ENCODE results near the gene SLC38A9.

DNA sequence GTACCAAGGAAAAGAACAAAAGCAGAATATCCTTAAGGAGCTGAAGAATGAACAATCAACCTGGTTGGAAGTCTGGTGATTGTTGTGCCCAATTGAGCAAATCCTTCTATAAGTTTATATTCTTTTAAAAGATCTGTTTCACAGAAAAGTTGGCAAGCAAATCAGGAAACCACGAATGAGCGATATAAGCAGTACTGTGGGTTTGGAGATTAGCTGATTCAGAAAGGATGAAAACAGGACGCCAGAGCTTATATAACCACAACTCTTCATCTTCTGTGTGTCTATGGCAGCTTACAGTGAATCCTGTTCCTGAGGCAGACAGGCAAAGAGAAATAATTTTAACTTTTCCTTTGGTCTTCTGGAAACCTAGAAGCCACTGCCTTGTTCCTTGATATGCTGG, 61.7 kb downstream of the SLC38A9 start:
- no peak for TF ChIP-seq TCF12 (IDR thresholded peaks at IDR 0.05; ENCODE audit: low read depth, low read length)
- no peak for TF ChIP-seq RFX5 (IDR thresholded peaks at IDR 0.05; ENCODE audit: borderline replicate concordance, low read depth, low read length)
- no peak for TF ChIP-seq GABPA (IDR thresholded peaks at IDR 0.05; ENCODE audit: borderline replicate concordance, insufficient read depth, low read length)
- no peak for TF ChIP-seq SP4 (IDR thresholded peaks at IDR 0.05; ENCODE audit: low read length)
- no peak for TF ChIP-seq POLR2AphosphoS5 (IDR thresholded peaks at IDR 0.05; ENCODE audit: low read depth, low read length)
- TF ChIP-seq SIX5 (IDR thresholded peaks at IDR 0.05; ENCODE audit: low read depth, low read length): no peak
- no peak for TF ChIP-seq BACH1 (IDR thresholded peaks at IDR 0.05; ENCODE audit: low read length)
- TF ChIP-seq, protein P1, sequence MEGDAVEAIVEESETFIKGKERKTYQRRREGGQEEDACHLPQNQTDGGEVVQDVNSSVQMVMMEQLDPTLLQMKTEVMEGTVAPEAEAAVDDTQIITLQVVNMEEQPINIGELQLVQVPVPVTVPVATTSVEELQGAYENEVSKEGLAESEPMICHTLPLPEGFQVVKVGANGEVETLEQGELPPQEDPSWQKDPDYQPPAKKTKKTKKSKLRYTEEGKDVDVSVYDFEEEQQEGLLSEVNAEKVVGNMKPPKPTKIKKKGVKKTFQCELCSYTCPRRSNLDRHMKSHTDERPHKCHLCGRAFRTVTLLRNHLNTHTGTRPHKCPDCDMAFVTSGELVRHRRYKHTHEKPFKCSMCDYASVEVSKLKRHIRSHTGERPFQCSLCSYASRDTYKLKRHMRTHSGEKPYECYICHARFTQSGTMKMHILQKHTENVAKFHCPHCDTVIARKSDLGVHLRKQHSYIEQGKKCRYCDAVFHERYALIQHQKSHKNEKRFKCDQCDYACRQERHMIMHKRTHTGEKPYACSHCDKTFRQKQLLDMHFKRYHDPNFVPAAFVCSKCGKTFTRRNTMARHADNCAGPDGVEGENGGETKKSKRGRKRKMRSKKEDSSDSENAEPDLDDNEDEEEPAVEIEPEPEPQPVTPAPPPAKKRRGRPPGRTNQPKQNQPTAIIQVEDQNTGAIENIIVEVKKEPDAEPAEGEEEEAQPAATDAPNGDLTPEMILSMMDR (IDR thresholded peaks at IDR 0.05; ENCODE audit: control extremely low read depth in 1 of 3, insufficient read depth in 1 of 3, low read depth in 1 of 3, low read length in 3 of 3): no peak

Measured in H1 (cell line).